K562 (cell line): Measurements from ENCODE around the gene GSKIP. TPM values are rescaled to one million over a fixed set of nuclear protein-coding genes. Genes with fewer than 3 reads are reported as not detected.

Source experiments
- ATAC-seq: fragments of 200-7000 bp; cut with Tn5 transposase; 3 replicates; pipeline ENCODE4 v1.9.1; 2020; ENCODE audit warnings: moderate library complexity
- BruUV-seq: library from RNA; stranded (reverse); fragments of 400-500 nt; replicated peaks from 2 replicates; lab custom pipeline; 2021; lab: Mats Ljungman, UMichigan
- CTCF ChIA-PET: fragments of 300-600 bp; formaldehyde crosslinking; extraction: SDS; loops from one replicate; lab custom pipeline; 2021; ENCODE audit warnings: low intra/inter-chr PET ratio; lab: Yijun Ruan, JAX
- POLR2A ChIA-PET: fragments of 300-600, 350-650 bp; sonication (Branson Sonifier 250); formaldehyde crosslinking; extraction: SDS; loops from one replicate; lab custom pipeline; 2021; ENCODE audit warnings: antibody characterized with exemption, inconsistent platforms; lab: Yijun Ruan, JAX
- DNase-seq, 4 experiments: peaks; one replicate each; pipeline versions ENCODE4 v3.0.0 to v3.0.0-alpha.2; 2011 to 2018; ENCODE audit warnings: low spot score in 3 of 4, mixed read lengths in 3 of 4; ENCODE audit errors: extremely low read depth in 1 of 4
- FAIRE-seq: peaks from 2 replicates; lab custom pipeline; 2011; peaks lifted over from hg19 to GRCh38; lab: Jason Lieb, UNC
- H2AFZ ChIP-seq: 2 replicates; pipeline ENCODE4 v1.6.0; 2011; ENCODE audit warnings: low read depth, low read length, control low read depth, inconsistent platforms
- H3K27ac ChIP-seq: fragments of 200-600 bp; 3 replicates; pipeline ENCODE4 v1.8.0; 2011; ENCODE audit warnings: low read depth, mild to moderate bottlenecking, control low read depth, inconsistent platforms, low read length, moderate library complexity, mixed read lengths; ENCODE audit errors: extremely low read depth
- H3K27me3 ChIP-seq, 2 experiments: fragments of 300-600 bp in 1 of 2; 2 replicates in 1 of 2; 3 replicates in 1 of 2; pipeline versions ENCODE4 v1.6.0 to v1.8.0; 2011; ENCODE audit warnings: inconsistent platforms in 2 of 2, low read length in 2 of 2, mild to moderate bottlenecking in 1 of 2, mixed read lengths in 1 of 2, moderate library complexity in 1 of 2; ENCODE audit not compliant: control insufficient read depth in 2 of 2, insufficient read depth in 2 of 2
- H3K36me3 ChIP-seq: fragments of 300-600 bp; 3 replicates; pipeline ENCODE4 v1.8.0; 2011; ENCODE audit warnings: mild to moderate bottlenecking, low read length, inconsistent platforms; ENCODE audit not compliant: control insufficient read depth, insufficient read depth
- H3K4me1 ChIP-seq, 2 experiments: fragments of 200-600 bp in 1 of 2; replicated peaks in 1 of 2; 2 replicates in 1 of 2; 3 replicates in 1 of 2; pipeline versions ENCODE4 v1.5.1 to v1.8.0; 2011; ENCODE audit warnings: inconsistent platforms in 2 of 2, low read length in 2 of 2, mild to moderate bottlenecking in 1 of 2, mixed read lengths in 1 of 2, moderate library complexity in 1 of 2; ENCODE audit not compliant: control insufficient read depth in 2 of 2, insufficient read depth in 2 of 2
- H3K4me2 ChIP-seq: 2 replicates; pipeline ENCODE4 v1.6.1; 2011; ENCODE audit warnings: low read length, control low read depth, inconsistent platforms, mixed read lengths; ENCODE audit not compliant: insufficient read depth
- H3K4me3 ChIP-seq: fragments of 200-600 bp; sonication (generic), shearing (Covaris generic); 2 replicates; pipeline ENCODE4 v1.5.1; 2016; ENCODE audit warnings: control low read depth, inconsistent platforms
- H3K79me2 ChIP-seq: fragments of 200-600 bp; 3 replicates; pipeline ENCODE4 v1.8.0; 2011; ENCODE audit warnings: low read length, inconsistent platforms; ENCODE audit not compliant: control insufficient read depth, insufficient read depth
- H3K9ac ChIP-seq, 2 experiments: 2 replicates each; pipeline versions ENCODE4 v1.6.0 to v1.6.1; 2011; ENCODE audit warnings: low read depth in 2 of 2, low read length in 2 of 2, control low read depth in 1 of 2, inconsistent platforms in 1 of 2, mild to moderate bottlenecking in 1 of 2, mixed read lengths in 1 of 2; ENCODE audit not compliant: insufficient read depth in 1 of 2
- H3K9me1 ChIP-seq: one replicate; pipeline ENCODE4 v1.6.0; 2011; ENCODE audit warnings: inconsistent platforms, mild to moderate bottlenecking, low read length, moderate library complexity; ENCODE audit not compliant: control insufficient read depth, insufficient read depth
- H3K9me3 ChIP-seq: replicated peaks from 2 replicates; pipeline ENCODE4 v1.5.1; 2011; ENCODE audit warnings: low read depth, low read length, inconsistent platforms; ENCODE audit not compliant: control insufficient read depth, insufficient read depth
- H4K20me1 ChIP-seq: replicated peaks from 2 replicates; pipeline ENCODE4 v1.6.1; 2011; ENCODE audit warnings: low read length, inconsistent platforms, mixed read lengths; ENCODE audit not compliant: control insufficient read depth, insufficient read depth
- C11orf30 ChIP-seq: fragments of 450-650 bp; IDR thresholded peaks from 2 replicates; pipeline ENCODE4 v1.6.1; 2016; ENCODE audit warnings: low read depth, mild to moderate bottlenecking
- GATAD2A ChIP-seq: fragments of 450-650 bp; IDR thresholded peaks from 2 replicates; pipeline ENCODE4 v1.6.1; 2017
- MTA3 ChIP-seq: fragments of 450-650 bp; formaldehyde crosslinking; IDR thresholded peaks from 2 replicates; pipeline ENCODE4 v1.6.1; 2017; ENCODE audit warnings: mild to moderate bottlenecking, borderline replicate concordance
- RFX1 ChIP-seq: fragments of 450-650 bp; IDR thresholded peaks from 2 replicates; pipeline ENCODE4 v1.6.1; 2016; ENCODE audit warnings: mild to moderate bottlenecking, moderate library complexity
- SETDB1 ChIP-seq: IDR thresholded peaks from one replicate; pipeline ENCODE4 v1.6.1; 2012; ENCODE audit warnings: low read length, control low read depth, inconsistent platforms
- SMARCA5 ChIP-seq: fragments of 450-650 bp; IDR thresholded peaks from 2 replicates; pipeline ENCODE4 v1.6.1; 2016
- STAT5B ChIP-seq: fragments of 250-450 bp; sonication (Bioruptor Pico); IDR thresholded peaks from 2 replicates; pipeline ENCODE4 v1.8.0; 2021; ENCODE audit warnings: mild to moderate bottlenecking, inconsistent platforms
- XRCC5 ChIP-seq: fragments of 200-400 bp; formaldehyde crosslinking; IDR thresholded peaks from 2 replicates; pipeline ENCODE4 v1.6.1; 2017; ENCODE audit warnings: low read depth, mild to moderate bottlenecking, low read length
- WGBS: fragments of 100-300 bp; shearing (Covaris generic); methylation state at CpG from one replicate; pipeline ENCODE4 v1.1.6; 2016; ENCODE audit warnings: low coverage, mixed read lengths; ENCODE audit not compliant: insufficient coverage; ENCODE audit errors: missing lambda C conversion rate; 5-methylcytosine and 5-hydroxymethylcytosine counted together
- in situ Hi-C: fragments of 300-500 bp; cut with MboI; formaldehyde crosslinking; loops from 4 replicates; pipeline ENCODE4 v1.15.0; 2018; ENCODE audit warnings: inconsistent platforms, mixed read lengths
- intact Hi-C: fragments of 100-400 bp; cut with micrococcal nuclease; formaldehyde crosslinking; loops from 2 replicates; pipeline ENCODE4 v1.14.2; 2022
- polyA plus RNA-seq, 8 experiments: library from polyadenylated mRNA; depleted of rRNA in 4 of 8; stranded (reverse) in 5 of 8; unstranded in 3 of 8; fragments of >200 nt; fragmentation: Nextera tagmentation in 2 of 8; fragmentation: Illumina TruSeq in 1 of 8; extraction: Ambion mirVana in 2 of 8; extraction: Trizol in 1 of 8; gene quantifications; 2 replicates each; pipeline versions ENCODE4 v1.2.1 to v1.2.3, GENCODE V29; 2011 to 2014; ENCODE audit warnings: inconsistent platforms in 1 of 8, missing spikeins in 1 of 8
- total RNA-seq, 7 experiments: library from RNA; depleted of rRNA in 6 of 7; stranded (reverse); fragments of >200 nt in 6 of 7; fragmentation: Illumina TruSeq in 2 of 7; extraction: Trizol in 2 of 7; gene quantifications; 2 replicates each; pipeline versions ENCODE4 v1.2.1 to v1.2.3, GENCODE V29; 2011 to 2021; ENCODE audit warnings: low replicate concordance in 1 of 7

Gene GSKIP
- total and polyA plus RNA-seq, 9 of the 15 experiments (the other 6 are each of a cell fraction or from before 2014, with no cell fraction given): 12.9 to 58.9 (median 22.2) TPM

GRCh38 chr14:96413526-96413925, 50.2 kb downstream of the GSKIP start:
- Histone ChIP-seq H3K9me1 (no peaks in the 10 kb centered on the region), H4K20me1 (no peaks in the 10 kb centered on the region), H3K9me3 (no peaks in the 10 kb centered on the region), H3K4me1 (no peaks in the 10 kb centered on the region; a peak in 2 of 5 replicates), H3K36me3 (no peaks in the 10 kb centered on the region), H3K4me2 (no peak overlapping the region), H3K9ac (no peak overlapping the region), H2AFZ (no peak overlapping the region), H3K27me3 (peaks cover 0 to 6% of the 10 kb centered on the region in 2 experiments; a peak in 2 of 5 replicates), H3K27ac (no peak overlapping the region), H3K79me2 (no peaks in the 10 kb centered on the region), H3K4me3 (no peak overlapping the region)
- intact Hi-C loops: no loop called here
- ChIA-PET CTCF (no interaction called here), POLR2A (no interaction called here)
- DNase-seq (no peak), ATAC-seq (no peak), FAIRE-seq (no peak)
- no peak for TF ChIP-seq MTA3
- BruUV-seq: no TSS peak
- in situ Hi-C loops: loop anchor here (25.0 kb wide), 1 partner anchor 851 kb away; no protein-coding TSS in a partner anchor
- 7% methylated on average over 3 of the region's 5 CpGs for WGBS

GRCh38 chr14:96415559-96415958, 52.2 kb downstream of the GSKIP start:
- no peak overlapping the region for H3K9ac ChIP-seq
- in situ Hi-C loops (loop anchor here (25.0 kb wide), 1 partner anchor 853 kb away; no protein-coding TSS in a partner anchor), intact Hi-C loops (no loop called here)
- no peaks in the 10 kb centered on the region for H4K20me1 ChIP-seq
- no peak overlapping the region for H3K4me2 ChIP-seq
- no peak overlapping the region for H3K4me3 ChIP-seq
- H3K27me3 ChIP-seq: peaks cover 0 to 6% of the 10 kb centered on the region in 2 experiments; a peak in 2 of 5 replicates
- H3K36me3 ChIP-seq: no peaks in the 10 kb centered on the region
- FAIRE-seq (no peak), ATAC-seq (no peak), DNase-seq (no peak)
- TF ChIP-seq XRCC5 (no peak), C11orf30 (no peak), SETDB1 (no peak), GATAD2A (no peak), RFX1 (no peak), STAT5B (CRISPR knock-in tag) (no peak), SMARCA5 (no peak)
- BruUV-seq: no TSS peak
- H3K27ac ChIP-seq: no peak overlapping the region
- POLR2A ChIA-PET: no interaction called here
- H3K9me3 ChIP-seq: no peaks in the 10 kb centered on the region
- H3K79me2 ChIP-seq: no peaks in the 10 kb centered on the region
- 83% methylated on average over 2 of the region's 2 CpGs for WGBS
- no peak overlapping the region for H2AFZ ChIP-seq
- H3K4me1 ChIP-seq: no peaks in the 10 kb centered on the region; a peak in 1 of 5 replicates
- H3K9me1 ChIP-seq: no peaks in the 10 kb centered on the region
- CTCF ChIA-PET: no interaction called here
